Measurements from ENCODE around the gene SF3A1. TPM values are rescaled to one million over a fixed set of nuclear protein-coding genes. Genes with fewer than 3 reads are reported as not detected.
A peak's percentile ranks its signal among the peaks of the same experiment; 100 is the strongest.

The SF3A1 gene
- total RNA-seq, 2 experiments from 2014 or later, result 335 to 388 TPM

DNA sequence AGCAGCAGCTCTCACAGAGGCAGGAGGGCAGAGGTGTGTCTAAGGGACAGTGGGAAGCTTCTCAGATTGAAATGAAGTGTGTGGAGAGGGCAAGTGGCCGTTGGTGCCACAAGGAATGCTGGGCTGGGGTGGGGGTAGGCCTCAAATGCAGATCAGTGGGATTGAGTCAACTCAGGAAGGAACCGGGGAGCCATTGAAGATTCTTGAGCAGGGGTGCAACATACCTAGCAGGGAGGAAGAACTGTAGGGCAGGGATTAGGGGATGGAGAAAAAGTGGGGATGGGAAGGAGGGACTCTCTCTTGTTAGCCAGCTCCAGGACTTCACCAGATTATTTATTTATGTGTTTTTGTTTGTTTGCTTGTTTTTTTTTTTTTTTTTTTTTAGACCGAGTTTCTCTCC is 37.2 kb upstream of the SF3A1 start:
- Histone ChIP-seq H3K4me3 (ENCODE audit: low read length) (no peak overlapping the region), H3K4me1 (ENCODE audit: insufficient read depth, low read length) (peaks cover 54% of the 10 kb centered on the region), H3K27ac (ENCODE audit: low read depth in 1 of 2, low read length in 2 of 2) (no peak overlapping the region), H3K9me3 (ENCODE audit: control insufficient read depth in 1 of 2, insufficient read depth in 1 of 2, low read length in 2 of 2) (no peaks in the 10 kb centered on the region), H3K36me3 (ENCODE audit: insufficient read depth, low read length) (no peaks in the 10 kb centered on the region), H3K27me3 (ENCODE audit: control insufficient read depth in 1 of 2, insufficient read depth in 2 of 2, low read length in 2 of 2) (peaks cover 0 to 2% of the 10 kb centered on the region in 2 experiments)
- Mint-ChIP-seq H3K4me1 (ENCODE audit: low read depth) (peaks cover 54% of the 10 kb centered on the region), H3K27me3 (no peaks in the 10 kb centered on the region), H3K27ac (peak overlapping the region; percentile 21), H3K4me3 (peak overlapping the region; percentile 42), H3K36me3 (ENCODE audit: low read depth) (no peaks in the 10 kb centered on the region), H3K9me3 (no peaks in the 10 kb centered on the region)
- no peak for ATAC-seq (ENCODE audit: poor library complexity)
- no peak for DNase-seq
- TF ChIP-seq, protein P1, sequence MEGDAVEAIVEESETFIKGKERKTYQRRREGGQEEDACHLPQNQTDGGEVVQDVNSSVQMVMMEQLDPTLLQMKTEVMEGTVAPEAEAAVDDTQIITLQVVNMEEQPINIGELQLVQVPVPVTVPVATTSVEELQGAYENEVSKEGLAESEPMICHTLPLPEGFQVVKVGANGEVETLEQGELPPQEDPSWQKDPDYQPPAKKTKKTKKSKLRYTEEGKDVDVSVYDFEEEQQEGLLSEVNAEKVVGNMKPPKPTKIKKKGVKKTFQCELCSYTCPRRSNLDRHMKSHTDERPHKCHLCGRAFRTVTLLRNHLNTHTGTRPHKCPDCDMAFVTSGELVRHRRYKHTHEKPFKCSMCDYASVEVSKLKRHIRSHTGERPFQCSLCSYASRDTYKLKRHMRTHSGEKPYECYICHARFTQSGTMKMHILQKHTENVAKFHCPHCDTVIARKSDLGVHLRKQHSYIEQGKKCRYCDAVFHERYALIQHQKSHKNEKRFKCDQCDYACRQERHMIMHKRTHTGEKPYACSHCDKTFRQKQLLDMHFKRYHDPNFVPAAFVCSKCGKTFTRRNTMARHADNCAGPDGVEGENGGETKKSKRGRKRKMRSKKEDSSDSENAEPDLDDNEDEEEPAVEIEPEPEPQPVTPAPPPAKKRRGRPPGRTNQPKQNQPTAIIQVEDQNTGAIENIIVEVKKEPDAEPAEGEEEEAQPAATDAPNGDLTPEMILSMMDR (IDR thresholded peaks at IDR 0.05), result no peak
- CTCF ChIA-PET, result interaction anchor here (1.0 to 7.8 kb wide), 3 partner anchors 30 to 106 kb away, joined by 6 to 63 read pairs (median 8); partner anchors contain the start of gene MTFP1
- POLR2A ChIA-PET, result interaction anchor here (1.2 to 7.9 kb wide), 2 partner anchors 31 to 37 kb away, joined by 3 to 112 read pairs; partner anchors contain the start of genes CCDC157, MTFP1 and SF3A1
- intact Hi-C loops (cut with DNase I, micrococcal nuclease), result loop anchor here (5.0 to 10.0 kb wide), 3 partner anchors 211 to 528 kb away; partner anchors contain the start of gene TCN2 (in 1 of the 2)

DNA sequence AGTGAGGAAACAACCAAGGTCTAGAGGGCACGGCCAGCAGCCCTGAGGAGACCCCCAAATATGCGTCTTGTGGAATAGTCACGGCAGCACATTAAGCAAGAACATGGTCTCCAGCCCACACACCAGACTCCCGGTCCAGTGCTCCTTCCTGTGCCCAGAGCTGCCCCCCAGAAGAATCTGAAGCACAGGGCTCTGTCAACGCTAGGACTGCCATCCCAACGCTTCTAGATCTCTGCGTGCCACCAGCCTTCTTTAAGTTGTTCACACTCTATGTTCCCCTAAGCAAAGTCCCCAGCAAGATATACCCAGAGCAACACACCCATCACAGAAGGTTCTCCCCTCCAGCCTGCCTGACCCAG is 36.6 kb upstream of the SF3A1 start:
- ChIA-PET CTCF (interaction anchor here (1.0 to 7.8 kb wide), 3 partner anchors 31 to 105 kb away, joined by 6 to 63 read pairs (median 8); partner anchors contain the start of gene MTFP1), POLR2A (interaction anchor here (7.9 kb wide), 1 partner anchor 31 kb away, joined by 112 read pairs; the partner anchor contains the start of gene MTFP1)
- DNase-seq (no peak), ATAC-seq (ENCODE audit: poor library complexity) (no peak)
- H3K4me3 Mint-ChIP-seq, result peak overlapping the region; percentile 42
- H3K27me3 ChIP-seq (ENCODE audit: control insufficient read depth in 1 of 2, insufficient read depth in 2 of 2, low read length in 2 of 2), result peaks cover 0 to 2% of the 10 kb centered on the region in 2 experiments
- peaks cover 48% of the 10 kb centered on the region for H3K4me1 Mint-ChIP-seq (ENCODE audit: low read depth)
- H3K27ac Mint-ChIP-seq, result peak overlapping the region; percentile 21
- H3K36me3 Mint-ChIP-seq (ENCODE audit: low read depth), result no peaks in the 10 kb centered on the region
- no peak overlapping the region for H3K27ac ChIP-seq (ENCODE audit: low read depth in 1 of 2, low read length in 2 of 2)
- no peaks in the 10 kb centered on the region for H3K9me3 ChIP-seq (ENCODE audit: control insufficient read depth in 1 of 2, insufficient read depth in 1 of 2, low read length in 2 of 2)
- no peaks in the 10 kb centered on the region for H3K27me3 Mint-ChIP-seq
- intact Hi-C loops (cut with DNase I, micrococcal nuclease), result loop anchor here (5.0 to 10.0 kb wide), 3 partner anchors 212 to 529 kb away; partner anchors contain the start of gene TCN2 (in 1 of the 2)
- no peaks in the 10 kb centered on the region for H3K36me3 ChIP-seq (ENCODE audit: insufficient read depth, low read length)
- no peaks in the 10 kb centered on the region for H3K9me3 Mint-ChIP-seq
- peaks cover 48% of the 10 kb centered on the region for H3K4me1 ChIP-seq (ENCODE audit: insufficient read depth, low read length)
- TF ChIP-seq, protein P1 (IDR thresholded peaks at IDR 0.05), result no peak
- H3K4me3 ChIP-seq (ENCODE audit: low read length), result no peak overlapping the region

DNA sequence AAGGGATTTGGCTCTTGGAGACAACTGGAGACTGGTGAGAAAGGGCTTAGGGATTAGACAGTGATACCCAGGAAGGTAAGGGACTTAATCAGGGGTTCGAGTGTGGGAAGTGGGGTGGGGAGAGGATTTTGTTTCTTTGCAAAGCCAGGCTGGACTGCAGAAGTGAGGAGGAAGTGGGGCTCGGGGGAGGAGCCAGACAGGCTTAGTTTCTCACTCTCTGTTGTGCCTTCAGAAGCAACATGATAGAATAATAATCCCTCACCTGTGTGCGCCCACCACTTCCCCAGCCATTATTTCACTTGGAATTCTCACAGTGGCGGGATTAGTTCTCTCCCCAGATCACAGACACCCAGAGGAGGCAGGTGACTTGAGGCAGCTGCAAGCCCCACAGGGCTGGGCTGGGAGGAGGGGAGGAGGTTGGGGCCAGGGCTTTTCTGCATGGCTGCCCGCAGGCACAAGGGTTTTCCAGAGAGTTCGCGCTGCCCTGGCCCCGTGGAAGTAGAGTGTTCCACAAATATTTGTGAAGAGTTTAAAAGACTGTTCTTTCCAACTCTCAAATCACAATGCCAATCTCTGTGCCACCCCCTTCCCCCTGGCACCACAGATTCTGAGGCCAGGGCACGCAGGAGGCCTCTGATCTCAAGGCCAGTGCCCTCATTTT is 36.1 kb upstream of the SF3A1 start:
- H3K27ac Mint-ChIP-seq, result peak overlapping the region; percentile 67
- POLR2A ChIA-PET, result interaction anchor here (1.2 to 4.4 kb wide), 5 partner anchors 20 to 104 kb away, joined by 3 to 27 read pairs (median 11); partner anchors contain the start of gene CASTOR1

More for the DNA sequence above, 36.1 kb upstream of the SF3A1 start:
- Mint-ChIP-seq H3K27me3 (no peaks in the 10 kb centered on the region), H3K4me1 (ENCODE audit: low read depth) (peaks cover 43% of the 10 kb centered on the region), H3K4me3 (no peak overlapping the region), H3K9me3 (no peaks in the 10 kb centered on the region), H3K36me3 (ENCODE audit: low read depth) (no peaks in the 10 kb centered on the region)
- Histone ChIP-seq H3K9me3 (ENCODE audit: control insufficient read depth in 1 of 2, insufficient read depth in 1 of 2, low read length in 2 of 2) (no peaks in the 10 kb centered on the region), H3K4me3 (ENCODE audit: low read length) (no peak overlapping the region), H3K4me1 (ENCODE audit: insufficient read depth, low read length) (peaks cover 43% of the 10 kb centered on the region), H3K27ac (ENCODE audit: low read depth in 1 of 2, low read length in 2 of 2) (no peak overlapping the region), H3K27me3 (ENCODE audit: control insufficient read depth in 1 of 2, insufficient read depth in 2 of 2, low read length in 2 of 2) (peaks cover 0 to 2% of the 10 kb centered on the region in 2 experiments), H3K36me3 (ENCODE audit: insufficient read depth, low read length) (no peaks in the 10 kb centered on the region)
- intact Hi-C loops (cut with DNase I, micrococcal nuclease), result loop anchor here (5.0 to 10.0 kb wide), 3 partner anchors 212 to 530 kb away; partner anchors contain the start of gene TCN2 (in 1 of the 2)
- ATAC-seq (ENCODE audit: poor library complexity) (no peak), DNase-seq (peak in 1 of 14 experiments; percentile 20)
- TF ChIP-seq, protein P1 (IDR thresholded peaks at IDR 0.05), result no peak
- CTCF ChIA-PET, result interaction anchor here (0.9 to 7.8 kb wide), 5 partner anchors 20 to 105 kb away, joined by 3 to 63 read pairs (median 8); partner anchors contain the start of gene MTFP1
